Measurements from ENCODE around the gene ST3GAL3.
"Not testable (repeated sequence)": the region's sequence is repeated elsewhere in the genome, so short reads cannot be mapped to it uniquely, and the experiment has no call there.

The ST3GAL3 gene

DNA sequence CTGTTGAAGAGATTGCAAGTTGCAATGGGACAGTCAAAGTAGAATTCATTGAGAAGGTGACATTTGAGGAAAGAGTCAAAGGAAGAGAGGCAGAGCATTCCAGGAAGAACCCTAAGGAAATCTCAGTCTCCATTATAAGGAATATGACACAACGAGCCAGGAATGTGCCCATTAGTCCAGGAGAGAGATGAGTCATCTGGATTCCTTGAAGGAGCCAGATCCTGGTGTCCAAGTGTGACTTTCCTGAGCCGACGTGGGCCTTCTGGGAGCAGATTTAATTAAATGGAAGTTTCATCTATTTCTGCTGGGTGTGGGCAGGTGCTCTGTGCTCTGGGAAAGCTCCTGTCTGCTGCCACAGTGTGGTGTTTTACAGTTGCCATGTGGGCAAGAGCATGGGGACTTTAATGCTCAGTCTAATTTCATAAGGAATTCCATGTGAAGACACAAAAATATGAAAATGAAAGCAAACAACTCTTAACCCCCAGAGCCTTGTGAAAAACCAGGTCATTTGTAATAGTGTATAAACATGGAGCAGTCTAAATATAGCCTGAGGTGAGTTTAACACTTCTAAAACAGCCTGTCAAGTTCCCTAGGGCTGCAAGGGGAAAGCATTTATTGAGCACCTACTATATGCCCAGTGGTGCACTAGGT lies 114.8 kb downstream of the ST3GAL3 start:
- DNase-seq (ENCODE audit: low read depth) = no peak

DNA sequence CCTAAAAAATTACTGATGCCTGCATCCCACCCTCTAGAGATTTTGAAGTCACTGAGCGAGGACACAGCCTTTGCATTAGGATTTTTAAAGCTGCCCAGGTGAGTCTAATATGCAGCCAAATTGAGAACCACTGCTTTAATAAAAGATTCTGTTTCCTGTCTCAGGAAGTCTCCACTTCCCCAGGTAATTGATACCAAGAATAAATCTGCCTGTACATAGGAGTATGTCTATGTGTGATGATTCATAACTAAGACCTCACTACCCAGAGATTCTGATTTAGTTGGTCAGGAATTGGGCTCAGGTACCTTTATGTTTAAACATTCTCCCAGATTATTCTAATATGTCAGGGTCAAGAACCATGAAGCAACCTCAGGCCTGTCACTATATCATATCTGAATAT lies 117.5 kb downstream of the ST3GAL3 start:
- no peak for DNase-seq (ENCODE audit: low read depth)

DNA sequence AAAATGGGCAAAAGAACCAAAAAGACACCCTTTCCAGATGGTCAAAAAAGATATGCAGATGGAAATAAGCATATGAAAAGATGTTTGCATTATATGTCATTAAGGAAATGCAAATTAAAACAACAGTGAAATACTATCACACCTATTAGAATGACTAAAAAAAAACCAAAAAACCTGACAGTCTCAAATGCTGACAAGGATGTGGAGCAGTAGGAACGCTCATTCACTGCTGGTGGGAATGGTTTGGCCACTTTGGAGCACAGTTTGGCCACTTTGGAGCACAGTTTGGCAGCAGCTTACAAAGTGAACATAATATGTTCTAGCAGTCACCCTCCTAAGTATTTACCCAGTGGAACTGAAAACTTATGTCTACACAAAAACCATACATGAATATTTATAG lies 121.2 kb downstream of the ST3GAL3 start:
- DNase-seq (ENCODE audit: low read depth) = no peak

DNA sequence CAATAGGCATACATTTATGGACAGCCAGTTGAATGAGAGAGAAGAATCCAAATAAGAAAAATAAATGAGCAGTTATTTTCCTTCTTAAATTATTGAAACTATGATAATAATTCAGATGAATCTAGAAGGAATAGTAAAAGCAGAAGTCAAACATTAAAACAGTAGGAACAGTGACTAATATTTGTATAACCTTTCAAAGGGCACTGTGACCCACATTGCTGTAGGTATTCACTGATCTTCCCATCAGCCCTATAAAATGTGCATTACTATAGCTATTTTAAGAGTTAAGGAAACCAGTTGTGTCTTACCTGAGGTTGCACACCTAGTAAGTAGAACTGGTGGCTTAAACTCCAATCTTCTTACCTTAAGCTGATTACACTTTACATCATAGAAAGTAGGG lies 123.5 kb downstream of the ST3GAL3 start:
- DNase-seq (ENCODE audit: low read depth) = no peak

DNA sequence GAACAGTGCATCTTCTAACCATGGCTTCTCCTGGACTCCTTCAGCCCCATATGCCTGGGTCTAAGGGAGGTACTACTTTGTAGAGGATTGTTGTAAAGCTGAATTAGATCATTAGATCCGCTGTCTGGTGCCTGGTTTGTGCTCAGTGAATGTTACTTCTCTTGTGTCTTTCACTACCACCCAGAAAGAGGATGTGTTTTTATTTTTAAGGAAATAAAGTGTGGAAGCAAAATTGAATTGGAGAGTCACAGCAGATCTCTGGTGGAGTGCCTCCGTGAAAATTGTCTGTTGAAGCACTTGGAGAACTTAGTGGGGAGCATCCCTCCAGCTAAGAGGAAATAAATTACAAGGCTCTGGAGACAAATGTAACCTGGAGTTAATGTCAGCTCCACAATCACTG lies 124.5 kb downstream of the ST3GAL3 start:
- DNase-seq (ENCODE audit: low read depth) = no peak

DNA sequence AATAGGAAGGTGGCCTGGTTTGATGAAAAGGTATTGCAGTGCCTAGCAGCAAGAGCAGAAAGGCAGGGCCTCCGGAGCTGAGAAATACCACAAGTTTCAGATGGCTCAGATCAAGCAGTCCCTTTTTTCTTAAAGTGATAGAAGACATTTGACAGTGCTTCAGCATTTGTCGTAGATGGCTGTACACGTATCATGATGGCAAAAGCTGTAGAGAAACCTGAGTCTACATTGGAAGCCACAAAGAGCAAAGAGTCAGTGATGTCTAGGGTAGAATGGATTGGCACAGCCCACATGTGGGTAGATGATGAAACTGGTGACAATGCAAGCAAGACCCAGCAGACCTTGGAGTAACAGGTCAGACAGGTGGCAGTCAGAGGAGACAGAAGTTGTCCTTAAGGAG lies 124.9 kb downstream of the ST3GAL3 start:
- no peak for DNase-seq (ENCODE audit: low read depth)

DNA sequence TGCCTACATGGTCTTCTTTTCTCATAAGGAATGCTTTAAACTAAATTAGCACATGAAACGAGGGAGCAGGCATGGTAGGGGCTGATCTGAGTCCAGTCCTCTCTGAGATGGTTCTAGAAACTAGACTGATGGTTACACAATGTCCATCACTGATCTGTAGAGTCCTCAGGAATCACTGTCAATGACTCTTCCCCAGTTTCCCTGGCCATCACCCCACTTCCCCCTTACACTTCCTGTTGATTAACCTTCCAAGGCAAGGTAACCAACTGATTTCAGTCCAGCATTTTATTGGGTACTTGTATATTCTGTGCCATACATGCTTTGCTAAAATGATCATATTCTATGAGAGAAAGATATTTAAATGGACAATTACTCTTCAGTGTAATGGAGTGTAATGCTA lies 125.7 kb downstream of the ST3GAL3 start:
- no peak for DNase-seq (ENCODE audit: low read depth)

DNA sequence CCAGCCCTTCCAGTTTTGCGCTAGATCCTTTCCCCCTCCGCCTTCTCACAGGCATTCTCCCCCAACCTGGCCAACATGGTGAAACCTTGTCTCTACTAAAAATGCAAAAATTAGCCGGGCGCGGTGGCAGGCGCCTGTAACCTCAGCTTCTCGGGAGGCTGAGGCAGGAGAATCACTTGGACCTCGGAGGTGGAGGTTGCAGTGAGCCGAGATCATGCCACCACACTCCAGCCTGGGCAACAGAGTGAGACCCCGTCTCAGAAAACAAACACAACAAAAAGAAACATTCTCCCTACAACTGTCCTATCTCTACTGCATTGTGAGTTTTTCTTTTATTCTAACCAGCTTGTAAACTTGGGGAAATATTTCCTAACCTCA lies 126.6 kb downstream of the ST3GAL3 start:
- DNase-seq (ENCODE audit: low read depth) = not testable (repeated sequence)

DNA sequence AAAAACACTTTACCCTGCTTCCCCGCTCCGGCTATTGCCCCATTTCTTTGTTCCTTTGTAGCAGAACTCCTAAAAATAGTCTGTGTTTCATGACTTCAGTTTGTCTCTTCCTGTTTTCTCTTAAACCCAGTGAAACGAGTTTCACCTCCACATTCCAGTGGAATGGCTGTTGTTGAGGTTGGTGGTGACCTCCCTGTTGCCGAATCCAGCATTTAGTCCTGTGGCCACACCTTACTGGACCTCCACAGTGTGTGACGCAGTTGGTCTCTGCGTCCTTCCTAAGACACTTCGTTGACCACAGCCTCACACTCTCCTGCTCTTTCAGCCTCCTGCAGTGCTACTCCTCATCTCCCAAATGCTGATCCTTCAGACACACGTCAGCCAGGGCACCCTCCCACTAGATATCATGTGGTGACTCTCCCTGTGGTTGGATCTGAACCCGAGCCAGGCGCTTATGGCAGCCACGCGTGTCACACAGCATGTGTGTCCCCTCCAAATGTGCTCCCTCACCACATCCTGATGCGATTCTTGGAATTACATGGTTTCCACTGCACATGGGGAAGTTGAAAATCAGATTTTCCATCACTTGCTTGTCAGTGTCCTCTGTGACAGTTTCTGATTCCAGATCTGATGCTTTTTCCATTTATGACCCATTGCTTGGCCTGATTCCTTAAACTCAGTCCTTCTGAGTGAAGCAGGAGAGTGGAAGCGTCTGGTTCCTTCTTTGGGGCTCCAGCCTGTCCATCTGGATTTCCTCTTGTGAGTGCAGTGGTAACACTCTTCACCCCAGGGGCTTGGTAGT lies 127.1 kb downstream of the ST3GAL3 start:
- DNase-seq (ENCODE audit: low read depth) = no peak

DNA sequence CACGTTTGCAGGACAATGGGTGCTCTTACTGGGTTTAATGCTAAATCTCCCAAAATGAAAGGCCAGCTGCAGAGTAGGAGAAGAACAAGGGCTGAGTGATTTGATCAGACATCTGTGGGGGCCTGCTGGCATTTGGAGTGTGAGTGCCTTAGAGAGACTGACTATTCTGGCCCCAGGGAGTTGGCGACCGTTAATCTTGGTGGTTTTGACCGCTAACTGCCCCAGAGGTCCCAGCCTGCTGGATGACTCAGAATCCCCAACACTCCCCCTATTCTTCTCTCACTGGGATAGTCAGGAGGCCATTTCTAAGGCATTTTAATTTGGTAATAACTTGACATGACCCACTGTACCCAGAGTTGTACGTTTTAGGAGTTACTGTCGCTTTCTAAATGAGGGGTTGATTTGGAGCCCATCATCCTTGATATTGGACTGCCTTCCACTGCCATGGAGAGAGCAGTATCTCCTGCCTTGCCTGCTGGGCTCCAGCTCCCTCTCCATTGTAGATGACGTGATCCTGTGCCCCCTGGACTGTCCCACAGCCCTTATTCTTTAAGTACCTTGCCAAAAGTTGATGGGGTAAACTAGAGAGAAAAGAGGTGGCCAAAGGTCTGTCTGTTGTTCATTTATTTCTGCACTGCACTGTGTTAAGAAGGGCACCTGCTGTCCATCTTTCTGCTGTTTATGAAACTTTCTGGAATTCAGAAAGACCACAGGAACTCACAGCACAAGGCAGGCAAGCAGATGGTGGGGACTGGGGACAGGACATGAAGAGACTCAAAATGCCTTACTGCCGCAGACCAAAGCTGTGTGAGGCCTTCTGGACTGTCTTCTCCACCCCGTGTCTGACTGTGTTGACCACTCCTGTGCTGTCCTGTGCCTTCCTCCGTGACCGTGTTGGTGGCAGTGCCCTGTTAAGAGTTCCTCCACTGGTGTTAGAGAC lies 128.0 kb downstream of the ST3GAL3 start:
- DNase-seq (ENCODE audit: low read depth) = no peak

DNA sequence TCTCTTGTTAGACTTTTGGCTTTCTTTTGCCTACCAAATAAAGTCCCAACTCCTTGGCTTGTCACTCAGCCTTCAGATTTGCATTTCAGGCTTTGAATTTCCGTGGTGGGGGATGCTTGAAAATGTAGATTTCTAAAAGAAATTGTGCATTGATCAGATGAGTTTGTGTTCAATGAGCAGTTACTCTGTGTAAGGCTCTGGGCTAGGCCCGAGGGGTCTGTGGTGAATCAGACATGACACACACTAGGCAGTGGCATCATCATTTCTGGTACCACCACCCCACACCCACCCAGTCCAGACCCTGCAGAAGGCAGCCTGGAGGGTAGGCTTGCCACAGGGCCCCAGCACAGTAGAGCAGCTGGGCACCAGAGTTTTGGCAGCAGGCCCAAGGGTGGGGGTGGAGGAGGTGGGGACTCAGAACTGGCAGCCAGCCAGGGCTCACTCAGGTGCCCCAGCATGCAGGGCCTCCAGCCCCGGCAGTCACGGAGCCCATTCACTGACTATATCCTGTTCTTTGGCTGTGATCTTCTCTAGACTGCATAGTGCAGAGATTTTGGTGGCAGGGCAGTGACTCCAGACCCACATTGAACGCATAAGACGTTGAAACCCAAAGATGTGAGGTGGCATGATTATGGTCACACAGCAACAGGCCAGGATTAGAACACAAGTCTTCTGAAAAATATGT lies 129.1 kb downstream of the ST3GAL3 start:
- DNase-seq (ENCODE audit: low read depth) = peak; percentile 55

DNA sequence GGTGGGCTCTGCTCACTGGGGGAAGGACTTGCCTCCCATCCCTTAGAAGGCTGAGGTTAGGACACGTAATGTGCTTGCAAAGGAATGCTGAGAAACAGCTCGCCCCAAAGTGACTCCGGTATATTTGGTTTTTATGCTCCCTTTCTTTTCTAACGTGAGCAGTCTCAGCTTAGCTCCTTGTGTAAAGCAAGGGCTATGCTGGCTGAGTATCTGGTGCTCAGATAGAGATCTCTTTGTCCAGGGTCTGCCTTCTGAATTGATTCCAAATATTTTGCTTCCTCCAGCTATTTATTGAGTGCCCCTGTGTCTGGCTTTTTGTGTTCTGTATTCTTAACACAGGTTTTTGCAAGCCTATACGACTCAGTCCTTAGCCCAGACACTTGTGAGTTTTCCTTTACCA lies 131.7 kb downstream of the ST3GAL3 start:
- no peak for DNase-seq (ENCODE audit: low read depth)

DNA sequence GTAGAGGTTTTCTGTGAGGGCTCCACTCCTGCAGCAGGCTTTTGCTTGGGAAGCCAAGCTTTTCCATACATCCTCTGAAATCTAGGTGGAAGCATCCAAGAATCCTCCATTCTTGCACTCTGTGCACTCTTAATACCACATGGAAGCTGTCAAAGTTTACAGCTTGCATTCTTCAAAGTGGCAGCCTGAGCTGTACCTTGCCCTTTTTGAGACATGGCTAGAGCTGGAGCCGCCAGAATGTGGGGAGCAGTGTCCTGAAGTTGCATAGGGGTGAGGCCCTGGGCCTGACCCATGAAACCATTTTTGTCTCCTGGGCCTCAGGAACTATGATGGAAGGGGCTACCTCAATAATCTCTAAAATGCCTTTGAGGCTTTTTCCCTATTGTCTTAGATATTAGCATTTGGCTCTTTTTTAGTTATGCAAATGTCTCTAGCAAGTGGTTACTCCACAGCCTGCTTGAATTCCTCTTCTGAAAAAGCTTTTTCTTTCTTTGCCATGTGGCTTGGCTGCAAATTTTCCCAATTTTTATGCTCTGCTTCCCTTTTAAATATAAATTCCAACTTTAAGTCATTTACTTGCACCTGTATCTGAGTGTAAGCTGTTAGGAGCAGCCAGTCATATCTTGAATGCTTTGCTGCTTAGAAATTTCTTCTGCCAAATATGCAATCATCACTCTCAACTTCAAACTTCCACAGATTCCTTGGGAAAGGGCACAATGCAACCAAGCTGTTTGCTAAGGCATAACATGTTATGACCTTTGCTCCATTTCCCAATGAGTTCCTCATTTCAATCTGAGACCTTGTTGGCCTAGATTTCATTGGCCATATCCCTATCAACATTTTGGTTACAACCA lies 134.2 kb downstream of the ST3GAL3 start:
- DNase-seq (ENCODE audit: low read depth) = no peak

DNA sequence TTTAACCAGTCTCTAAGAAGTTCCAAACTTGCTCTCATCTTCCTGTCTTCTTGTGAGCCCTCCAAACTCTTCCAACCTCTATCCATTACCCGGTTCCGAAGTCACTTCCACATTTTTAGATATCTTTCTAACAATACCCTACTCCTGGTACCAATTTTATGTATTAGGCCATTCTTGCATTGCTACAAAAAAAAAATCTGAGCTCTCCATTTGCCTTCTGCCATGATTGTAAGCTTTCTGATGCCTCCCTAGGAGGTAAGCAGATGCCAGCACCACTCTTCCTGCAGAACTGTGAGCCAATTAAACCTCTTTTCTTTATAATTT lies 134.8 kb downstream of the ST3GAL3 start:
- DNase-seq (ENCODE audit: low read depth) = no peak

DNA sequence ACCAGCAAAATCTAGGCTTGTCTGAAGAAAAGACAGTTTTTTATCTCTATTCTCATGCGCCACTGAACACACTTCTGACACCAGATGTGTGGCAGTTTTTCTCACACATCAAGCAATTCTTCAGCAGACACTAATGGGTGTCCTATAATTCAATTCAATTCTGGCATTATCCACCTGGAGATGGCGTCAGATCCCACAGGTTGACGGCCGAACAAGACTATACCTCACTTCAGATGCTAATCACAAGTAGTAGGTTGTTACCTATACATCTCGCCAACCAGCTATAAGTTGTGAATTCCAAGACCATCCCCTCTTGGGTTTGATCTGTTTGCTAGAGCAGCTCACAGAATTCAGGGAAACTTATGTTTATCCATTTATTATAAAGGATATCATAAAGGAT lies 136.3 kb downstream of the ST3GAL3 start:
- no peak for DNase-seq (ENCODE audit: low read depth)

DNA sequence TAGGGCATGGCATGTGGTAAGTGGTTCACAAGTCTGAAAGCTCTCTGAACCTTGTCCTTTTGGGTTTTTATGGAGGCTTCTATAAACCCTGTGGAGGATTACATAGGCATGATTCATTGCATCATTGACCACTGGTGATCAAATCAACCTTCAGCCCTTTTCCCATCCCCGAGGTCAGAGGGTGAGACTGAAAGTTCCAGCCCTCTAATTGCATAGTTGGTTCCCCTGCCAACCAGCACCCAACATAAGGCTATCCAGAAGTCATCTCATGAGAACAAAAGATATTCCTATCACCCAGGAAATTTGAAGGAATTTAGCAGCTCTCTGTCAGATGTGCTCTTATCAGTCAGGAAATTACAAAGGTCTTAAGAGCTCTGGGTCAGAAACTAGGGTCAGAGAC lies 136.8 kb downstream of the ST3GAL3 start:
- no peak for DNase-seq (ENCODE audit: low read depth)

DNA sequence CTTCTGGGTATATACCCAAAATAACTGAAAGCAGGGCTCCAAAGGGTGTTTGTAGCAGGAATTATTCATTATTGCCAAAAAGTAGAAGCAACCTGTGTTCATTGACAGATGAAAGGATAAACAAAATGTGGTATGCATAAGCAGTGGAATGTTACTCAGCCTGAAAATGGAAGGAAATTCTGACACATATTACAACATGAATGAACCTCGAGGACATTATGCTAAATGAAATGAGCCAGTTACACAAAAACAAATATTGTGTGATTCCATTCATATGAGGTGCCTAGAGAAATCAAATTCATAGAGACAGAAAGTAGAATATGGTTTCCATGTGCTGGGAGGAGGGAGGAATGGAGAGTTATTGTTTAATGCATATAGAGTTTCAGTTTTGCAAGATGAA lies 140.0 kb downstream of the ST3GAL3 start:
- no peak for DNase-seq (ENCODE audit: low read depth)

DNA sequence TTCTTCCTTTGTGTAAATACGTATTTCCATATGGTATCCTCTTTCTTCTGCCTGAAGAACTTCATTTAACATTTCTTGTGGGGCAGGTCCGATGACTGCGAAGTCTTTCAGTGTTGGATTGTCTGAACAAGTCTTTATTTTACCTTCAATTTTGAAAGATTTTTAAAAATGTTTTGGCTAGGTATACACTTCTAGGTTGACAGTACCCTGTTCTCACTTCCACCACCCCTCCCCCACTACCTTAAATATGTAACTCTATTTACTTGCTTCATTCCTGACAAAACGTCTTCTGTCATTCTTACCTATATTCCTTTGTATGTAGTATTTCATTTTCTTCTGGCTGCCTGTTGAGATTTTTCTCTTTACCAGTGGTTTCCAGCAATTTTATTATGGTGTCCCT lies 140.5 kb downstream of the ST3GAL3 start:
- DNase-seq (ENCODE audit: low read depth) = no peak

DNA sequence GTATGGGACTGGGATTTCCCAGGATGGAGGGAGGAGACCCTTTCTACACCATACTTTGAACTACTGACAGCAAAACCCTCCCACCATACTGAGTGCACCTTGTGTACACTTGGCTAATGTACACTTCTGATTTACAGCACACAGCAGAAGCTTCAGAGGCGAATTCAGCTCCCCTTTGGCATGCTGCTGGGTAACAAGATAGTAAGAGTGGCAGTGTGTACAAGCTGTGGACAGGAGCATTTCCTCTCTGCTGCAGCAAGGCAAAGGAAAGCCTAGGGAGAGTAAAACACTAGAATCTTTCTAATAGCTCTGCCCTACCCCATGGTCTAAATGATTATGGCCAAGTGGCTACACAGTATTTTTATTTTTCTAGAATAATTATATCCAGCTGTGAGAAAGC lies 142.3 kb downstream of the ST3GAL3 start:
- no peak for DNase-seq (ENCODE audit: low read depth)

DNA sequence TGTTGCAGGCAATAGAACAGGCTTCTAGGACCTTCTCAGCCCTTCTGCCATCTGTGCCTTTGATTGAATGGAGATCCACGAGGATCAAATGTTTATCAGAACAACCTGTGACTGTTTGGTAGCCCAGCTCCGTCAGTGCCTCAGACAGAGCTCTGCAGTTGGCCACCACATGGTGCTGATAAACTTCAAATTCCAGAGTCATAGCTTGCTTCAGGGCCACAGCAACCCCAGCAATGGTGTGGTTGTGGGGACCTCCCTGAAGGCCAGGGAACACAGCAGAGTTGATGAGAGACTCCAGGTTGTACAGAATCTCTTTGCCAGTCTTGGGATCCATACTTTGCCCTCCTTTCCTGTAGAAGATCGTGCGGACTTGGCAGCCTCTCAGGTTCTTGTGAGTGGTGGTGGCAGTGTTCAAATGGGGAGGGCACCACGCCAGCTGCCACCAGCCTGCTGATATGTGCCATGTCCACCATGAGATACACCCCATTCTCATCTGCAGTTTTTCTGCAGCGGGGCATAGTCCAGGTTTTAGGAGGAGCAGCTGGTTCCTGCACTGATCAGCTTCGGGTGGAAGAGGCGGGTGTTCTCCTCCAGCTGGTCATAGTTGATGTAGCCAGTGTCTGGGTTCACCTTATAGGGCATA lies 143.4 kb downstream of the ST3GAL3 start:
- no peak for DNase-seq (ENCODE audit: low read depth)
